ENCODE measurements around the gene CDH6. TPM values are rescaled to one million over a fixed set of nuclear protein-coding genes. Genes with fewer than 3 reads are reported as not detected.

The CDH6 gene
- total RNA-seq, 4 donors from 2014 or later: 1.00 to 2.9 (median 1.4) TPM

DNA sequence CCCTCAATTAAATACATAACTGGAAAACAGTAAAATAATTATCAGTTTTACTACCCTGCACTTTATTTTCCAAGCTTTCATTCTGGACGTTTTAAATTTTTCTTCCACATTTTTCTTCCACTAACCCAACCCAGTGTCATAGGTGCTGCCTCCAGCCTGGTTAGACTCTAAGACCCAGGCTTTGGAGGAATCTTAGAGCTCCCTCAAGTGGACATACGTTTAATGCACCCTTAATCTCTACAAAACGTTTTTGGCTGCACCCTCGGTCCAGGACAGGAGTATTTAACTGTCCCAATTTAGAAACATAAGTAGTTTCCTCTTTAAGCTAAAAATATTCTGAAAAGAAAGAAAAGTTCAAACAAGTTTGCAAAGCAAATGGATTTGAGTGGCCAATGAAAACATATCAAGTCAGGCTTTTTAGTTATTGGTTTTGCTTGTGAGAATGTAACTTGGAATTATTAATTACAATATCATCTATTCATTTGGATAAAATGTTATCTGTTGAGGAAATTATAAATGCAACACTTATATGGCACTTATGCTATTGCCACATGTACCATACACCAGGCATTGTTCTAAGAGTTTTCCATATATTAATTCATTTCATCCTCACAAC, 38.9 kb downstream of the CDH6 start:
- ATAC-seq: peak in 1 of 2 donors; percentile 39
- DNase-seq: no peak
- H3K27ac ChIP-seq: no peak overlapping the region
- no peak overlapping the region for H3K4me3 ChIP-seq
- intact Hi-C loops (cut with DNase I; ENCODE audit: low total_unique reads) (no loop called here), in situ Hi-C loops (cut with MboI; ENCODE audit: low sequenced_read_pairs in 4 of 4) (no loop called here)
- TF ChIP-seq POLR2A (IDR thresholded peaks at IDR 0.05): no peak
- TF ChIP-seq, protein P1, sequence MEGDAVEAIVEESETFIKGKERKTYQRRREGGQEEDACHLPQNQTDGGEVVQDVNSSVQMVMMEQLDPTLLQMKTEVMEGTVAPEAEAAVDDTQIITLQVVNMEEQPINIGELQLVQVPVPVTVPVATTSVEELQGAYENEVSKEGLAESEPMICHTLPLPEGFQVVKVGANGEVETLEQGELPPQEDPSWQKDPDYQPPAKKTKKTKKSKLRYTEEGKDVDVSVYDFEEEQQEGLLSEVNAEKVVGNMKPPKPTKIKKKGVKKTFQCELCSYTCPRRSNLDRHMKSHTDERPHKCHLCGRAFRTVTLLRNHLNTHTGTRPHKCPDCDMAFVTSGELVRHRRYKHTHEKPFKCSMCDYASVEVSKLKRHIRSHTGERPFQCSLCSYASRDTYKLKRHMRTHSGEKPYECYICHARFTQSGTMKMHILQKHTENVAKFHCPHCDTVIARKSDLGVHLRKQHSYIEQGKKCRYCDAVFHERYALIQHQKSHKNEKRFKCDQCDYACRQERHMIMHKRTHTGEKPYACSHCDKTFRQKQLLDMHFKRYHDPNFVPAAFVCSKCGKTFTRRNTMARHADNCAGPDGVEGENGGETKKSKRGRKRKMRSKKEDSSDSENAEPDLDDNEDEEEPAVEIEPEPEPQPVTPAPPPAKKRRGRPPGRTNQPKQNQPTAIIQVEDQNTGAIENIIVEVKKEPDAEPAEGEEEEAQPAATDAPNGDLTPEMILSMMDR (IDR thresholded peaks at IDR 0.05 in 4 of 5, conservative IDR thresholded peaks at IDR 0.05 in 1 of 5): peak in 2 of 5 experiments; percentile 33 to 46
- H3K4me1 ChIP-seq: no peaks in the 10 kb centered on the region
- no peaks in the 10 kb centered on the region for H3K9me3 ChIP-seq
- H3K27me3 ChIP-seq: no peaks in the 10 kb centered on the region
- H3K36me3 ChIP-seq: no peaks in the 10 kb centered on the region

DNA sequence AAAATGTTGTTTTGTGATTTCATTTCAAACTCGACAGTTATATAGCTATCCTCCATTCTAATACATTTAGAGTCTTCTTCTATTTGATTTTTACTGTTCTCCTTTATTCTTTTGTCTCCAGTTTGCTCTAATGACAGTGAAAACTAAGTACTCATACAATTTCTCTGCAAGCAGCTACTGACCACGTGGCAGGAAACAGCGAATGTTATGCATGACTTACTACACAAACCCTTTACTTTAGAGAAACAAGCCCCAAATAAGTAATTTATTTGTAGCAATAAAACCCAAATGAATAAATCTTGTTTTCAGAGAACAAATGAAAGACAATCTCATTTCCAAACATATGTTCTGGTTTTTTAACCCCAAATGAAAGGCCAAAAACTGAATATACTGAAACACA, 41.9 kb downstream of the CDH6 start:
- ATAC-seq (no peak), DNase-seq (no peak)
- no peak overlapping the region for H3K4me3 ChIP-seq
- in situ Hi-C loops (cut with MboI; ENCODE audit: low sequenced_read_pairs in 4 of 4): no loop called here
- H3K27me3 ChIP-seq: no peaks in the 10 kb centered on the region
- TF ChIP-seq, protein P1 (IDR thresholded peaks at IDR 0.05 in 4 of 5, conservative IDR thresholded peaks at IDR 0.05 in 1 of 5): no peak
- TF ChIP-seq POLR2A (IDR thresholded peaks at IDR 0.05): no peak
- no peaks in the 10 kb centered on the region for H3K36me3 ChIP-seq
- H3K27ac ChIP-seq: no peak overlapping the region
- H3K4me1 ChIP-seq: no peaks in the 10 kb centered on the region
- no peaks in the 10 kb centered on the region for H3K9me3 ChIP-seq
- intact Hi-C loops (cut with DNase I; ENCODE audit: low total_unique reads): no loop called here

DNA sequence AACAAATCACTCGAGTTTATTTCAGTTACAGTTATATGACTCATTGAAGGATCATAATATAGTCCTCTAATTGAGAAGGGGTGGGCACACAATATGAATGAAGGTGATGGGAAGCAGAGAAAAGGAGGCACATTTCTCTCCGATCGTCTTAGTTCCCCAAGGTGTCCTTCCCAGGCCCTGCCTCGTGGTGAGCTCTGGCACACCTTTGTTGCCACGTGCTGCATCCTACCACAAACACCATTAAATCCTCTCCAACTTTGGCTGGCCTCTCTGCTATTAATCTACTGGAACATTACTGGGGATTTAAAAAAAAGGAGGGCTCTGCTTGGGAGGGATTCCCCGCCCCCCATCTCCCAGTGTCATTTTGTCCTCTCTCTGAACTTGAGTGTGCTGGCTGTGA, 42.9 kb downstream of the CDH6 start:
- TF ChIP-seq POLR2A (IDR thresholded peaks at IDR 0.05): no peak
- TF ChIP-seq, protein P1 (IDR thresholded peaks at IDR 0.05 in 4 of 5, conservative IDR thresholded peaks at IDR 0.05 in 1 of 5): no peak
- H3K4me3 ChIP-seq: no peak overlapping the region
- H3K4me1 ChIP-seq: no peaks in the 10 kb centered on the region
- in situ Hi-C loops (cut with MboI; ENCODE audit: low sequenced_read_pairs in 4 of 4) (no loop called here), intact Hi-C loops (cut with DNase I; ENCODE audit: low total_unique reads) (no loop called here)
- ATAC-seq (no peak), DNase-seq (no peak)
- no peaks in the 10 kb centered on the region for H3K27me3 ChIP-seq
- no peaks in the 10 kb centered on the region for H3K9me3 ChIP-seq
- H3K27ac ChIP-seq: no peak overlapping the region
- no peaks in the 10 kb centered on the region for H3K36me3 ChIP-seq

DNA sequence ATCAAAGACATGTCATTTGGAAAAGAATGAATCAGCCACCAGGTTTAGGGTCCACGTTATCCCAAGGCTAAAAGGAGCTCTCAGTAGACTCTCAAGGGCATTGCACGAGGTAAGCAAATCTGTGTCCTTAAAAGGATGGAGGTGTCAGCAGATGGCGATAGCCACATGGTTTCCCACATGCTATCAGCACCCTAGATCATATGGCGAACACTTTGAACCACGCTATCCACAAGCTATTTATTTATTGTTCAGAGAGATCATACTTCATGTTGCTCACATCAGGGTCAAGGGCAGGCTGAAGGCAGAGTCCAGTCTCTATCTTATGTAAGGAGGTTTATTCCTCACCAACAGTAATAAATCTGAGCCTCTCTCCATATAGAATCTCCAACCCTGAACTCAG, 43.7 kb downstream of the CDH6 start:
- Histone ChIP-seq H3K4me3 (no peak overlapping the region), H3K4me1 (no peaks in the 10 kb centered on the region), H3K27me3 (no peaks in the 10 kb centered on the region), H3K36me3 (no peaks in the 10 kb centered on the region), H3K9me3 (no peaks in the 10 kb centered on the region), H3K27ac (no peak overlapping the region)
- no peak for ATAC-seq
- intact Hi-C loops (cut with DNase I; ENCODE audit: low total_unique reads) (no loop called here), in situ Hi-C loops (cut with MboI; ENCODE audit: low sequenced_read_pairs in 4 of 4) (no loop called here)
- DNase-seq: no peak
- TF ChIP-seq, protein P1 (IDR thresholded peaks at IDR 0.05 in 4 of 5, conservative IDR thresholded peaks at IDR 0.05 in 1 of 5): no peak
- TF ChIP-seq POLR2A (IDR thresholded peaks at IDR 0.05): no peak

DNA sequence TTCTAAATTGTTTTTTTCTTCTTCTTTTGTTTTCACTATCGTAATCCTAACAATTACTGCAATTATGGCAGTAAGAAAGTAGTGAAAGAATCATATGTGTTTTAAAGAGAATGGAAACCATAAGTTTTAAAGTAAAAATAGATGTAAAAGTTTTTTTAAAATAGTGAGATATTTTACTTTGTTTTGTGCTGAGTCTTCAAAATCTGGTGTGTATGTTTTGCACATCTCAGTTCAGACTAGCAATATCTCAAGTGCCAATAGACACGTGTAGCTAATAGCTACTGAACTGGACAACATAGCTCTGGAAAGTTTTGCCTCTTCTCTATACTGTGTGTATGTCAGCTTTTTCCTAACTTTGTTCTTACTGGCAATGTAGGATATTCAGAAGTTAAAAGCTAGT, 45.0 kb downstream of the CDH6 start:
- TF ChIP-seq, protein P1 (IDR thresholded peaks at IDR 0.05 in 4 of 5, conservative IDR thresholded peaks at IDR 0.05 in 1 of 5): no peak
- TF ChIP-seq POLR2A (IDR thresholded peaks at IDR 0.05): no peak
- DNase-seq (no peak), ATAC-seq (no peak)
- Histone ChIP-seq H3K27ac (no peak overlapping the region), H3K9me3 (no peaks in the 10 kb centered on the region), H3K36me3 (no peaks in the 10 kb centered on the region), H3K27me3 (no peaks in the 10 kb centered on the region), H3K4me3 (no peak overlapping the region), H3K4me1 (no peaks in the 10 kb centered on the region)
- intact Hi-C loops (cut with DNase I; ENCODE audit: low total_unique reads): no loop called here
- in situ Hi-C loops (cut with MboI; ENCODE audit: low sequenced_read_pairs in 4 of 4): no loop called here
